ENCODE data around the gene PKP3.

The PKP3 gene

GRCh38 chr11:440065-441042 is 46.3 kb downstream of the PKP3 start:
- no peak for TF ChIP-seq CTCF (IDR thresholded peaks at IDR 0.05; ENCODE audit: insufficient read depth, missing control alignments)
- FAIRE-seq (no peak), DNase-seq (ENCODE audit: insufficient read length, low spot score) (no peak)

- FAIRE-seq (no peak), DNase-seq (ENCODE audit: insufficient read length, low spot score) (no peak)
- no peak for TF ChIP-seq CTCF (IDR thresholded peaks at IDR 0.05; ENCODE audit: insufficient read depth, missing control alignments)
These were observed 47.0 kb downstream of the PKP3 start for GRCh38 chr11:441043-441417.

GRCh38 chr11:441418-442274 is 47.6 kb downstream of the PKP3 start, which contains the start of gene ANO9:
Gene ANO9 (minus strand): TSS chr11:442011. CDS start chr11:441926, 85 bp downstream.
- no peak for TF ChIP-seq CTCF (IDR thresholded peaks at IDR 0.05; ENCODE audit: insufficient read depth, missing control alignments)
- FAIRE-seq (no peak), DNase-seq (ENCODE audit: insufficient read length, low spot score) (no peak)

GRCh38 chr11:442611-443081 is 48.6 kb downstream of the PKP3 start:
- TF ChIP-seq CTCF (IDR thresholded peaks at IDR 0.05; ENCODE audit: insufficient read depth, missing control alignments), result no peak
- DNase-seq (ENCODE audit: insufficient read length, low spot score) (no peak), FAIRE-seq (no peak)

DNA sequence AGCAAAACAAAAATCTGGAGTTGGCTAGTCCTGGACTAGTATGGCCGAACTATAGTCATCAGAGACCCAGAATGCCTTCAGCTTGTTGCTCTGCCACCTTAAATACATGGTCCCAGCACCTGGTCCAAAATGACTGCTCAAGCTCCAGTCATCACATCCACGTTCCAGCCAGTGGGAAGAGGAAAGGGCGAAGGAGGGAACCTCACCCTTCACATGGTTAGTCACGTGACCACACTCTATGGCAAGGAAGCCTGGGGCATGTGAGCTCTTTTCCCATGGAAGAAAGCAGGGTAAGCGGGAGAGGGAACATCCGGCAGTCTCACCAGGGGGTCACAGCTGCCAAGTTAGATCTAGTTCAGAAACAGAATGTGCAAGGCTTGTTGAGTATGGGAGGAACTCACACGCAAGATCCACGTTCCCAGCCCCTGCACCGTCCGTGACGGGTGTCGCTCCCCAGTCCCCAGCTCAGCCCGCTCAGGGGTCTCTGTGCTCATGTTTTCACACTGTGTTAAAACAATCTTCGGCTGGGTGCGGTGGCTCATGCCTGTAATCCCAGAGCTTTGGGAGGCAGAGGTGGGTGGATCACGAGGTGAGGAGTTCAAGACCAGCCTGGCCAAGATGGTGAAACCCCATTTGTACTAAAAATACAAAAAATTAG is 49.7 kb downstream of the PKP3 start:
- no peak for DNase-seq (ENCODE audit: insufficient read length, low spot score)
- no peak for TF ChIP-seq CTCF (IDR thresholded peaks at IDR 0.05; ENCODE audit: insufficient read depth, missing control alignments)
- no peak for FAIRE-seq

- DNase-seq (ENCODE audit: insufficient read length, low spot score), result no peak
- no peak for TF ChIP-seq CTCF (IDR thresholded peaks at IDR 0.05; ENCODE audit: insufficient read depth, missing control alignments)
- FAIRE-seq, result no peak
These were observed 50.6 kb downstream of the PKP3 start for GRCh38 chr11:444396-445144.
